UCSD-AML1 (cell line): ENCODE data around the gene TRAF3.

Experiments
- DNase-seq: peaks from one replicate; lab custom pipeline; 2025; ENCODE audit not compliant: unreplicated experiment; lab: John Stamatoyannopoulos, UW

Gene TRAF3

DNA sequence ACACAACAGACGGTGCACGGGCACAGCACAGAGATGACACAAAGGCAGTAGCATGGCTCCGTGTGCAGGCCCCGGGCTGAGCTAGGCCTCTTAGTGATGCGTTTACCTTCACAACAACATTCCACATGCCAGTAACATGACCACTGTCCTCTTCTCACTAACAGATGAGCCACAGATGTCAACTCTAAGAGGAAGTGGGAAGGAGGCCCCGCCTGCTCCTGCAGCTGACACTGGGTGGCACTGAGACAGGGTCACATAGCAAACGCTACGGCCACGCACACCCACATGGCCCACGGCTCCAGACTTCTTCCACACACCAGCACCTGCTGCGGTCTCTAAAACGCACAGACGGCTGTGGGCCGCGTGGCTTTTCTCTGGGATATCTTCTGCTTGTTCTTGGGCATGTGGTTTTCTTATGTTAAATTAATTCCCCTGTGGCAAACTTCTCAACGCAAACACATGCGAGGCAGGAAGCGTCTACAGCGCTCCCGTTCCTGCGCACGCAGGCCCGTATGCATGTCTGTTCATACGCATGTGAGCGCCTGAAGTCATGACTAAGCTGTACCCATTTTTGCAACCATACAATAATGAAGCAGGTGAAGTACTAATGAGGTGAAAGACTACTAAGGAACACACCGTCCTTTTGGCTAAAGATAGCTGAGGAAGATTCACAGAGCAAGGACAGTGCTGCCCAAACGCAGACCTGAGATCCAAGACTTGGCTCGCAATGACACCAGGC, 172.0 kb downstream of the TRAF3 start:
- DNase-seq = no peak

- no peak for DNase-seq
Observed at GRCh38 chr14:102949801-102950451, 172.7 kb downstream of the TRAF3 start.

- DNase-seq = no peak
Observed at GRCh38 chr14:102951034-102951433, 173.8 kb downstream of the TRAF3 start.

- DNase-seq = no peak
Observed at GRCh38 chr14:102951799-102952198, 174.6 kb downstream of the TRAF3 start.

- no peak for DNase-seq
Observed at GRCh38 chr14:102952276-102952675, 175.0 kb downstream of the TRAF3 start.

GRCh38 chr14:102953100-102953499, 175.9 kb downstream of the TRAF3 start:
- no peak for DNase-seq

DNA sequence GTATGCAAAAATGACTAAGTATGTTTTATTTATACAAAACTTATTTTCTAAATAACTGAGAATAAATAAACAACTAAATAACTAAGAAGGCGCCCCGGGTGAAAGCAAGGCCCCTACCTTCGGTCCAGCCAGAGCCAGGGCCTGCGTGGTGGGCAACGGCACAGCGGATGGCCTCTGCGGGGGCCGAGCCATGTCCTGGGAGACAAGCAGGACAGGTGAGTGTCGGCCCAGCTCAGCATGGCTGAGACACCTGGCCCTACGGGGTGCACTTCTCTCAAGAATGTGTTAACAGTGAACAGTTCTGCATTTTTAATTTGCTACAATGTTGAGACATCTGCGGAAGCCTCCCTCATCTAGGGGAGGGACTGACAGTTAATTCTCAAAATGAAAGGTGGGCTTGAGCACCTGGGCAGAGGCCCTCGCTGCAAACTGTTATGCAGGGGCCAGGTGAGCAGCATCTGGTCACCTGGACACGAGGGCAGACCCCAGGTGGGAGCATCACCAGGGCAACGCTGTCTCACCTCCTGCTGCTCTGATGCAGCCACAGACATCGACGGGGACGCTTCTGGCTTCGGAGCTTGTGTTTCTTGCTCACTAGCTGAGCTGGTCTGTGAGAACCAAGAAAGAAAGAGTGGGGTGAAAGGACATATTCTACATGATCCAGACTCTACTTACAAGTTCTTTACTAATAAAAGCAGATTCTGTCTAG, 177.0 kb downstream of the TRAF3 start:
- no peak for DNase-seq

DNA sequence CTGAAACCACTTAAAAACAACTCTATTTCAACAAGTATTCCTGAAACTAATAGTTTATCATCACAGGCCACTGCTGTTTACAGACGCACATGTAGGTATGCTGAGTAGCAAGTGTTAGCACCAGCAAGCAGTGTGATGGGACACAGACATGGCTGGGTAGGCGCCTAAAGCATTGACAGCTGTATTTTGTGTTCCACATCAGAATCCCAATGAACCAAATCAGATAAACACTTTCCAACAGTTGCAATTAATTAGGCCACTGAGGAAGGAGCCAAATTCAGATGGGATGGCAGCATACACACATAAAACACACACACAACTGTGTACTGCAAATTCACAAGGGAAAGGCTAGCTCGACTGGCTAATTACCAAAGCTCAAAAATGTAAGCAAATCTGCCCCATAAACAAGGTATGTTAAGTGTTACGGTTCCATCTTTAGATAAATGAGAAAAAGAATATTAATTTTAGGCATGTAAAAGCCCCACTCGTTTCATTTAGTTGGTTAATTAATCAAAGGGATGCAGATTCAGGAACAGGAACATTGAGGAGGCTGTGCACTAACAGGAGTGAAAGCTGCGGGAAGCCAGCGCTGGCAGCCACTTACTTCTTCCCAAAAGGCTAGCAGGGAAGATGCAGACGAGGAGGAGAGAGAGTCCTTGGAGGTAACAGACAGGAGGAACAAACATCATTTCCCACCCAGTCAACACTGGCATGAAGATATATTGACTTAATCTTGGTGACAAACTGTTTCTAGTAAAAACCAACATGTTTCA, 178.6 kb downstream of the TRAF3 start:
- no peak for DNase-seq

GRCh38 chr14:102957222-102957621, 180.0 kb downstream of the TRAF3 start:
- no peak for DNase-seq

DNA sequence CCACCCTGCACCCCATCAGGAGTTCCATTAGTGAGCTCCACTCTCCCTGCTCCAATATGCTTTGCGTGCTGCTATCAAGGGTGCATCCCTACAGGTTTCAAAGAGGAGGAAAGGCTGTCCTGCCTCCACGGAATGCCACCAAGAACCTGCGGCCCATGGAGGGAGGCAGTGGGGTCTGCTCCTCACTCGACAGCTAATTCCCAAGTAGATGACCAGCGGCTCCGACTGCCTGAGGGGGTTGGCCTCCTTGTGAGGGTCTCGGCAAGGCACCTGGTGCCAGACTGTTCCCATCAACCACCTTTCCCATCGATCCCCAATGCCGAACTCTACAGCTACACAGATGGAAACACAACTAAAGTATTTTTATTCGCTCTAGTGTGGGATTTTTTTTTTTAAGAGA, 181.2 kb downstream of the TRAF3 start:
- no peak for DNase-seq
